Gastroesophageal sphincter (tissue), 3 donors: ENCODE data around the gene KIF3C.

Experiments used
- CTCF ChIP-seq, 4 experiments: fragments of 200-600 bp in 2 of 4; fragments of 450-650 bp in 2 of 4; sonication (generic) in 1 of 4; IDR thresholded peaks; one replicate each; pipeline ENCODE4 v1.5.1; 2017 to 2019; ENCODE audit warnings: antibody characterized with exemption in 4 of 4, mild to moderate bottlenecking in 2 of 4, moderate library complexity in 2 of 4
- POLR2A ChIP-seq, 2 donors: fragments of 450-650 bp; IDR thresholded peaks; one replicate each; pipeline ENCODE4 v1.6.1; 2017; ENCODE audit warnings: antibody characterized with exemption in 2 of 2, mild to moderate bottlenecking in 2 of 2, moderate library complexity in 1 of 2

- no peak for TF ChIP-seq POLR2A (IDR thresholded peaks at IDR 0.05)
- no peak for TF ChIP-seq CTCF (IDR thresholded peaks at IDR 0.05)
These were observed 43.0 kb downstream of the KIF3C start for GRCh38 chr2:25939257-25939668.
